CD1c-positive myeloid dendritic cell (primary cell): Measurements from ENCODE around the gene STATH.
"Not testable (repeated sequence)": the region's sequence is repeated elsewhere in the genome, so short reads cannot be mapped to it uniquely, and the experiment has no call there.

ENCODE experiments used
- DNase-seq: peaks from one replicate; pipeline ENCODE4 v3.0.0-alpha.2; 2016; ENCODE audit errors: extremely low spot score

Gene STATH

GRCh38 chr4:69995526-69996016 lies at the start of gene STATH:
TSS of gene STATH (plus strand) at chr4:69995966. CDS start at chr4:69998438, 2,472 bp downstream.
- no peak for DNase-seq

- DNase-seq, result no peak
Observed at GRCh38 chr4:69951602-69952001, 44.2 kb upstream of the STATH start.

GRCh38 chr4:69957209-69957608 lies 38.6 kb upstream of the STATH start:
- no peak for DNase-seq

- DNase-seq, result no peak
Observed at GRCh38 chr4:69965628-69966027, 30.1 kb upstream of the STATH start, which contains the start of gene CSN2. TSS of gene CSN2 (minus strand) at chr4:69965728. CDS start at chr4:69960995, 4,733 bp downstream.

GRCh38 chr4:69970071-69970470 lies 25.7 kb upstream of the STATH start:
- no peak for DNase-seq

- no peak for DNase-seq
Observed at GRCh38 chr4:69974631-69975030, 21.1 kb upstream of the STATH start.

- DNase-seq, result no peak
Observed at GRCh38 chr4:69977582-69977981, 18.2 kb upstream of the STATH start.

GRCh38 chr4:69984030-69984443 lies 11.7 kb upstream of the STATH start:
- no peak for DNase-seq

GRCh38 chr4:69986663-69987062 lies 9.1 kb upstream of the STATH start:
- DNase-seq, result no peak

- DNase-seq, result no peak
Observed at GRCh38 chr4:69991016-69991415, 4.8 kb upstream of the STATH start.

- no peak for DNase-seq
Observed at GRCh38 chr4:69994782-69995181, 984 bp upstream of the STATH start.

- DNase-seq, result no peak
Observed at GRCh38 chr4:69999420-69999819, 3.7 kb downstream of the STATH start.

- no peak for DNase-seq
Observed at GRCh38 chr4:70000711-70001110, 4.9 kb downstream of the STATH start.

- DNase-seq, result no peak
Observed at GRCh38 chr4:70002507-70002906, 6.7 kb downstream of the STATH start.

- no peak for DNase-seq
Observed at GRCh38 chr4:70008771-70009170, 13.0 kb downstream of the STATH start.

GRCh38 chr4:70019006-70019405 lies 23.2 kb downstream of the STATH start:
- not testable (repeated sequence) for DNase-seq

GRCh38 chr4:70023218-70023617 lies 27.5 kb downstream of the STATH start:
- no peak for DNase-seq

- no peak for DNase-seq
Observed at GRCh38 chr4:70027011-70027410, 31.2 kb downstream of the STATH start.

- not testable (repeated sequence) for DNase-seq
Observed at GRCh38 chr4:70028159-70028558, 32.4 kb downstream of the STATH start, which contains the start of gene HTN3. TSS of gene HTN3 (plus strand) at chr4:70028459. CDS start at chr4:70030741, 2,282 bp downstream.

- not testable (repeated sequence) for DNase-seq
Observed at GRCh38 chr4:70037559-70037958, 41.8 kb downstream of the STATH start.

- DNase-seq, result not testable (repeated sequence)
Observed at GRCh38 chr4:70039928-70040327, 44.2 kb downstream of the STATH start.

- no peak for DNase-seq
Observed at GRCh38 chr4:70041652-70042286, 46.0 kb downstream of the STATH start.

- not testable (repeated sequence) for DNase-seq
Observed at GRCh38 chr4:70050138-70050537, 54.4 kb downstream of the STATH start, which contains the start of gene HTN1. TSS of gene HTN1 (plus strand) at chr4:70050438. CDS start at chr4:70053077, 2,639 bp downstream.
